DOHH2 (cell line): Measurements from ENCODE around the gene MSMB.

Experiments used
- EZH2phosphoT487 ChIP-seq: fragments of 200-600 bp; sonication (generic); IDR thresholded peaks from 2 replicates; pipeline ENCODE4 v1.6.1; 2017; ENCODE audit warnings: borderline replicate concordance, mild to moderate bottlenecking, antibody characterized with exemption, low read length, moderate library complexity, mixed read lengths
- TF ChIP-seq, protein P1 (sequence below): fragments of 200-600 bp; sonication (generic); IDR thresholded peaks from one replicate; pipeline ENCODE4 v1.5.1; 2014; ENCODE audit warnings: antibody characterized with exemption, mild to moderate bottlenecking, low read depth, low read length; ENCODE audit not compliant: poor library complexity, severe bottlenecking

DNA sequence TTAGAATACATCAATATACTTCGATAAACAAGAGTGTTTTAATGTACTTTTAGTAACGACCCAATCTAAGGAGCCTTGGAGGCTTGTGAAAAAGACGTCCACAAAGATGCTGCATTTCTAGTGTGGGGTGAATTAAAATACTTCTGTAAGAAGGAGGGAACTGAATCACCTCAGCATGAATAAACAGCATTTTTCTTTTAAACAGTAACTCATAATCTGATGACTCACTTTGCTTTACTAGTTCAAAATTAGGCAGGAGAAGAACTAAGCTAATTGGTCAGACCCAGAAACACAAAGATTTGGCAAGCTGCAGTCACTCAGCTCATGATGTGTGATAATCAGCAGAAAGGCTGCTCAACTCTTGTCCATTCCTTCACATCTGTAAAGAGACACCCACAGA, 39.9 kb downstream of the MSMB start:
- TF ChIP-seq, protein P1, sequence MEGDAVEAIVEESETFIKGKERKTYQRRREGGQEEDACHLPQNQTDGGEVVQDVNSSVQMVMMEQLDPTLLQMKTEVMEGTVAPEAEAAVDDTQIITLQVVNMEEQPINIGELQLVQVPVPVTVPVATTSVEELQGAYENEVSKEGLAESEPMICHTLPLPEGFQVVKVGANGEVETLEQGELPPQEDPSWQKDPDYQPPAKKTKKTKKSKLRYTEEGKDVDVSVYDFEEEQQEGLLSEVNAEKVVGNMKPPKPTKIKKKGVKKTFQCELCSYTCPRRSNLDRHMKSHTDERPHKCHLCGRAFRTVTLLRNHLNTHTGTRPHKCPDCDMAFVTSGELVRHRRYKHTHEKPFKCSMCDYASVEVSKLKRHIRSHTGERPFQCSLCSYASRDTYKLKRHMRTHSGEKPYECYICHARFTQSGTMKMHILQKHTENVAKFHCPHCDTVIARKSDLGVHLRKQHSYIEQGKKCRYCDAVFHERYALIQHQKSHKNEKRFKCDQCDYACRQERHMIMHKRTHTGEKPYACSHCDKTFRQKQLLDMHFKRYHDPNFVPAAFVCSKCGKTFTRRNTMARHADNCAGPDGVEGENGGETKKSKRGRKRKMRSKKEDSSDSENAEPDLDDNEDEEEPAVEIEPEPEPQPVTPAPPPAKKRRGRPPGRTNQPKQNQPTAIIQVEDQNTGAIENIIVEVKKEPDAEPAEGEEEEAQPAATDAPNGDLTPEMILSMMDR: no peak
- no peak for TF ChIP-seq EZH2phosphoT487
